H54 (cell line): ENCODE results near the gene ELAC2.

Experiments
- DNase-seq: peaks from one replicate; pipeline ENCODE4 v3.0.0; 2011; ENCODE audit warnings: low spot score, mixed read lengths; ENCODE audit not compliant: insufficient read length
- FAIRE-seq: peaks from 3 replicates; lab custom pipeline; 2011; peaks lifted over from hg19 to GRCh38; lab: Jason Lieb, UNC
- POLR2A ChIP-seq: IDR thresholded peaks from 2 replicates; pipeline ENCODE4 v1.6.1; 2011; ENCODE audit warnings: low read depth, mild to moderate bottlenecking, low read length

Gene ELAC2

DNA sequence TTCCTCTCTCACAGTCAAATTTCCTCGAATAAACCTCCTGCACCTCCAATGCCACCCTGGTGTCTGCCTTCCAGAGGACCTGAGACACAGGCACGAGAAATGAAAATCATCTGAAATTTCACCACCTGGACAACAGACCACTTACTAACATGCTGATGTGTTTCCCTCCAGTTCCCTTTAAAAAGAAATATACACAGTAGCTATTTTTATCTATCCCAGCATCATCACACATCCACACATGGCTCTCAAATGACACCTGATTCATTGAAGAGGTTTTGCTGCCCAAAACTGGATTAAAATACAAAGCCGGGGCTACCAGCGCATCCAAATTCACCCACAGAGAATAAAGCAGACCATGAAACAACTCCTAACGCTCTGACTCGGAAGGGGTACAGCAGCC is 13.9 kb downstream of the ELAC2 start:
- no peak for FAIRE-seq
- TF ChIP-seq POLR2A, result no peak
- no peak for DNase-seq

DNA sequence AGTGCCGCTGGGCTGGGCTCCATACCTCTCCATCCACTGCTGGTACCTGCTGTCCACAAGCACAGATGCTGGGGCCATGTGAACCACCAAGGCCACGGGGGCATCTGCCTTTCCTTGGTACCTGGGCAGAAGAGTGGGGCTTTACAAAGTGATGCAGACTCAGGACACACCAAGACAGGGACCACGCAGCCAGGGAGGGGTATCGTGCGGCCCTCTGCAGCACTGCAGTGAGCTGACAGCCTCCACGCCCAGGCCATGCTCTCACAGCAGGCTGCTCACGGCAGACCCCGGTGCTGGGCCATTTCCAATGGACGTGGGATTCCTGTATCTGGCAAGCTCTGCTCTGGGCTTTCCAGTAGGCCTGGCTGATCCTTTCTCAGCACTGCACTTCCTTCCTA is 14.4 kb downstream of the ELAC2 start:
- no peak for DNase-seq
- FAIRE-seq, result no peak
- no peak for TF ChIP-seq POLR2A

DNA sequence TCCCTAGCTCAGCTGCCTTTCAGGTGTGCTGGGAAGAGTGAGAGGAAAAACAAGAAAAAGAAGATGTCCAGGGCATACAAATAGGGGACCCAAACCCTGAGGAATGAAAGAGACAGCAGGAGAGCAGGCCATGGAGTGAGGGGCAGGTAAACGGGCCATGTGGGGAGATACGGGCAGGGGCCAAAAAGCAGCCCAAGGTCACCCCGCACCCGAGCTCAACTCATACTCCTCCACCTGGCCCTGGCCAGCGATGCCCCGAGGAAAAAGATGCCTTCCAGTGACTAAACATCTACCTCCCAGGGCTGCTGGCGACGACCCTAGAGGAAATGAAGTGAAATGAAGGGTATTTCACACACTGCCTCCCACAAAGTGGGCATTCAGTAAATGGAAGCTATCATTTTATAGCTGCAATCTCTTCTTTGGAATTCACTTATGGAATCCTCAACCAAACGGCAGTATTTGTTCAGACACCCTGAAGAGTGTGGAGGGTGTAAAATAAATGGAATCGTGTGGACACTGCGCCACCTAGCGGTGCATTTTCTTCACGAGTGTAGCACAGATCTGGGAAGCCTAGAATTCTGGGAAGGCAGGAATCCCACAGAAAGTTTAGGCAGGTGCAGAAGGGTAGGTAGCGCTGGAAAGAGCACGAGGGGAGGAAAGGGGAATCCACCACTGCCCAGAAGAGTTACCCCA is 14.9 kb downstream of the ELAC2 start:
- FAIRE-seq (no peak), DNase-seq (peak; percentile 49)
- no peak for TF ChIP-seq POLR2A

GRCh38 chr17:13001991-13002615 is 15.7 kb downstream of the ELAC2 start:
- TF ChIP-seq POLR2A, result no peak
- DNase-seq, result no peak
- no peak for FAIRE-seq

GRCh38 chr17:13000561-13000960 is 17.3 kb downstream of the ELAC2 start:
- FAIRE-seq, result no peak
- DNase-seq, result no peak
- TF ChIP-seq POLR2A, result no peak

GRCh38 chr17:12998874-12999273 is 19.0 kb downstream of the ELAC2 start:
- FAIRE-seq (no peak), DNase-seq (no peak)
- no peak for TF ChIP-seq POLR2A

DNA sequence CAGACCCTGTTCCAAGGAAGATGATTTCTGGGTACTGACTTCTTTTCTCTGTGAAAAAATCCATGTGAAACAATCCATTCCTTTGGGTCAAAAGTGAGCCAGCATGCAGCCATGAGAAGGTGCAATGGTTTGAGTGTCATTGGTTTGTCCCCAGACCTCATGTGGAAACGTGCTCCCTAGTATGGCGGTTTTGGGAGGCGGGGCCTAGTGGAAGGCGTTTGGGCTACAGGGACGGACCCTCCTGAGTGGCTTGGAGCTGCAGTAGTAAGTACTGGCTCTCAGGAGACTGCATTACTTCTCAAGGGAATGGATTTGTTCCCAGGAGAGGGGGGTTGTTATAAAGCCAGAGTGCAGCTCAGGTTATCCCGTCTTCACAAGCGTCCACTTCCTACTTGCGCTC is 19.4 kb downstream of the ELAC2 start:
- TF ChIP-seq POLR2A, result no peak
- FAIRE-seq, result no peak
- no peak for DNase-seq

GRCh38 chr17:12996941-12997340 is 20.9 kb downstream of the ELAC2 start:
- no peak for FAIRE-seq

GRCh38 chr17:12996357-12996756 is 21.5 kb downstream of the ELAC2 start:
- no peak for TF ChIP-seq POLR2A
- DNase-seq (no peak), FAIRE-seq (no peak)

More at GRCh38 chr17:12996941-12997340, 20.9 kb downstream of the ELAC2 start:
- no peak for DNase-seq
- TF ChIP-seq POLR2A, result no peak

DNA sequence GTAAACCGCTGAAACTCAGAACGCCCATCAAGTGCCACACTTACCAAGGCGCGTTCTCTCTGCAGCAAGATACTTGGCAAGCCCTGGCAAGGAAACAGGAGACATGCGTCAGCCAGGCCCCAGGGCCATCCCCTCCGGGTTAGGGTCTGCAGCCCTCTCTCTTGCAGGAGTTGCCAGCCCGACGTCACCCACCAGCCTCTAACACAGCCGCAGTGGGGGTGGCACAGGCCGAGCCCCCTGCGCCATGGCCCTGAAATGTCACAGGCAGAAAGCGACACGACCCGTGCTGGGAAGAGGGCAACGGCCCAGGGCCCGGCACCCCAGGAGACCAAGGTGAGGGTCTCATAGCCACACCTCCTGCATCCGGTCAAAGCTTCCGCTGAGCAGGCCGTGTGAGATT is 21.9 kb downstream of the ELAC2 start:
- DNase-seq (no peak), FAIRE-seq (no peak)
- TF ChIP-seq POLR2A, result no peak

DNA sequence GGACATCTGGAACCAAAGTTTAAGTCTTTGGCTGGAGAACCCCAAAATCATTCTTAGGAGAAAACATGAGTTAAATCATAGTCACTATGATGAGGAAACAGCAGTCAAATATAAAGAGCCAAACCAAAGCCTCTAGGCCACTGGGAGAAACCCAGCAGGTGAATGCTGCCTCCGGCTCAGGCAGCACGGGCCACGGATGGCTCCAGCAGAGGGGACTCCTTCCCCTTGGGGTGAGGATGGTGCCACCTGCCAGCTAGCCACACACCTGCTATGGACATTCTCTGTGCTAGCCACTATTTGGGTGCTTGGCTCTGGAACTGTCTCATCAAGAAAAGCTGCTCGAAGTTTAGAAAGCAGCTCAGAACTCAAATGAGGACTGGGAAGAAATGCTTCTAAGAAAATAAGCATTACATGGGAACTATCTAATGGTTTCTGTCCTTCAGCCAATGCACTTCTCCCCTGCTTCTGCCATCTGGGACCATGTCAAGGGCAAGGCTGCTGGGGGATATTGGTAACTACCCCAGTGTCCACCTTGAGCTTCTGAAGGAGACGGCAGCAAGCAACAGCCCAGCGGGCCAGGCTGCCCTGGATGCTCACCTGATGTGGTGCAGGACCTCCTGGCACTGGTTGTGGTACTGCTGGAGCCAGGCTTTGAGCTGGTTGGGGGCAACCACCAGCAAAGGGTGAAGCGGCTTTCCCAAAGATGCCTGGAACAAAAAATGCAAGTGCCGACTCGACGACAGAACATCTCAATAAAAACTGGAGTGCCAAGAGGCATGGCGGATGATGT is 22.5 kb downstream of the ELAC2 start:
- DNase-seq, result no peak
- no peak for TF ChIP-seq POLR2A
- no peak for FAIRE-seq

- FAIRE-seq, result no peak
- TF ChIP-seq POLR2A, result no peak
- no peak for DNase-seq
Observed at GRCh38 chr17:12994341-12995074, 23.3 kb downstream of the ELAC2 start.

GRCh38 chr17:12993631-12994030 is 24.2 kb downstream of the ELAC2 start:
- FAIRE-seq, result no peak

GRCh38 chr17:12992676-12993075 is 25.2 kb downstream of the ELAC2 start:
- DNase-seq, result no peak
- FAIRE-seq, result no peak
- TF ChIP-seq POLR2A, result no peak

More at GRCh38 chr17:12993631-12994030, 24.2 kb downstream of the ELAC2 start:
- DNase-seq, result no peak
- TF ChIP-seq POLR2A, result no peak

DNA sequence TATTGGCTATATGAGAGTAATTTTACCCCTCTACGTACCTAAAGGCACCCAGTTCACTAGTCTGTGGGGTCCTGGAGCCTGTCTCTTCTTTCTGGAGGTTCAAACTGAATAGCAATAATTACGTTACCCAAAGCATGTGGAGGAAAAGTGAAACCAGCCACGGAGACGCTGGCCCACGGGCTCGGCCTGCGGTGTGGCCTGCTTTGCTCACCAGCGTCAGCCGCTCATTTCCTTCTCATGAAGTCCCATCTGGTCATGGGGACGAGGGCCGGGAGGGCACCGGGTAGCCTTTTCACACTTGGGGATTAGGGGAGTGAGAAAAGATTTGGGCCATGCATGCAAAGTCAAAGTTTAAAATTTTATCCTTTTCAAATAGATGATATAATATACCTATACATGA is 26.9 kb downstream of the ELAC2 start:
- no peak for TF ChIP-seq POLR2A
- FAIRE-seq, result no peak
- no peak for DNase-seq
